Stimulated activated CD4-positive, alpha-beta T cell treated with anti-CD3 and anti-CD28 coated beads, Interleukin-1b, Interleukin-23, amount 100 ng/mL, for 1 hour (primary cell): ENCODE results near the gene ASXL2.
A peak's percentile ranks its signal among the peaks of the same experiment; 100 is the strongest.
"Not testable (repeated sequence)": the region's sequence is repeated elsewhere in the genome, so short reads cannot be mapped to it uniquely, and the experiment has no call there.

Source experiments
- DNase-seq, 2 donors: peaks; one replicate each; pipeline ENCODE4 v3.0.0-alpha.2; 2020; ENCODE audit warnings: low read depth in 2 of 2

Gene ASXL2

DNA sequence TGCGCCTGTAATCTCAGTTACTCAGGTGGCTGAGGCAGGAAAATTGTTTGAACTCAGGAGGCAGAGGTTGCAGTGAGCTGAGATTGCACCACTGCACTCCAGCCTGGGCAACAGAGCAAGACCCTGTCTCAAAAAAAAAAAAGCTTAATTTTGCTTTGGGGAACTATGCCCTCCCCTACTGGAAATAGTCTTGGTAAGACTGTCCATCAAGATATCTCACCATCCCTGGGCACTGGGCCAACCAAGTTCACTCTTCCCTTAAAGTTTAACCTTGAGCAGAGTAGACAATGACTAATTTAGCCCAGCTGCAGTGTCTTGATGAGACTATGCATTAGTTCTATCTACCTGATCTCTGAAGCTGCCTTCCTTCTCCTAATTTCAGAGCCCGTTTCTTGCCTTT, 44.7 kb downstream of the ASXL2 start:
- no peak for DNase-seq

DNA sequence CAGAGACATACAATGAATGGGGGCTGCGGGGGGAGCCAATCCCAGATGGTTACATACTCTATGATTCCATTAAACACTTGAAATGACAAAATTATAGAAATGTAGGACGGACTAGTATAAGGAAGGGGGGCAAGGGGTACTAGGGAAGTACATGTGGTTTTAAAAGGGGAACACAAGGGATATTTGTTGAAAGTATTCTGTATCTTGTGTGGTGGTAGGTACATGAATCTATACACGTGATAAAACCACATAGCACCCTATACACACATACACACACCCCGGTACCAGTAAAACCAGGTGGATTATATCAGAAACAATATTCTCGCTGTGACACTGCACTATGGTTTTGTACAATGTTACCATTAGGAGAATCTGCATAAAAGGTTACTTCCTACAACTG, 45.4 kb downstream of the ASXL2 start:
- no peak for DNase-seq

DNA sequence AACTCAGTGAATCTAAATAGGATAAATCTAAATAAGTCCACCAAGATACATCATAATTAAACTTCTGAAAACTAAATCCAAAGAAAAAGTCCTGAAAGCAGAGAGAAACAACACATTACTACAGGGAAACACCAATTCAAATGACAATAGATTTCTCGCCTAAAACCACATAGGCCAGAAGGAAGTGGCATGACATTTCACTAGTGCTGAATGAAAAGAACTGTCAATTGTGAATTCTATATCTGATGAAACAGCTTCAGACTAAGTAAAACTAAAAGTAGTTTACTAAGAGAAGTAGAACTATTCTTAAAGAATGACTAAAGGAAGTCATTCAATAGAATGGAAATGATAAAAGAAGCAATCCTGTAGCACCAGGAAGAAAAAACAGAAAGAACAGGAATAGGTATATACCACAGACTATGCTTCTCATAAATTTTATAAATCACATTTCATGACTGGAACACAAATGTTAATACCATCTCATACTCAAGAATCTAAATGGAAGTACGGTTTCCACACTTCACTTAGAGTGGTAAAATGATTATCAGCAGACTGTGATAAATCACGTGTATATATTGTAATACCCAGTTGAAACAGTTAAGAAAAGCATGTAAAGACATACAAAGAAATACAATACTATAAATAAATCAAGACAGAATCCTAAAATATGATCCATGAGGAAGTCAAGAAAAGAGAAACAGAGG, 46.4 kb downstream of the ASXL2 start:
- DNase-seq: no peak

DNA sequence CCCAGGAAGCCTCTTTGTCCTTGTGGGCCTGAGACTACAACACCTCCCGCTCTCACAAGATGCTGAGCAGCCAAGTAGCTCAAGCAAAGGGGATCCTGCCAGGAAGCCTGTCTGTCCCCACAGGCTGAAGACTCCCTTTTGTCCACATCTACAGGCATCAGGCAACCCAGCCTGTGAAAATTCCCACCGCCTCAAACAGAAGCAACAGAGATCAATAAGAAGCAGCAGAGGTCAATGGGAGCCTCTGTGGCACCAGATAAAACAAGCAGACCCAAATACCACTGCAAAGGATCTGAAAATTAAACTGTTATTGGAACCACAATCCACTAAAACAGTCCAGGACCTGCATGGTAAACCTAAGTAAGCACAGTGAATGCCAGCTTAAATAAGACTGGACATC, 48.5 kb downstream of the ASXL2 start:
- DNase-seq: no peak

DNA sequence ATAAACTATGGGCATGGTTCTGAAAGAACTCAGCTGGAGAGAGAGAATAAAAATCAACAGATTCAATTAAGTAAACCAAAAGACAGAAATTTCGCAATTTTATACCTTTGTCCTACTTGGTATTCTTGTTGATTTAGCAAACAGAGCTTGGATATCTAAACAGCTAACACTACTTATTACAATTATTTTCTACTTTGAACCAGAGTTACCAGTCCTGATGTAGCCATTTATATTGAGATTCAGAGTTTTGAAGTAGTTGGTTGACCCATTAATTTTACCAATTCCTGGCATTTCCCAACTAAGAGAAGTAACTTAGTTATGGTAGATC, 48.9 kb downstream of the ASXL2 start:
- DNase-seq: no peak

DNA sequence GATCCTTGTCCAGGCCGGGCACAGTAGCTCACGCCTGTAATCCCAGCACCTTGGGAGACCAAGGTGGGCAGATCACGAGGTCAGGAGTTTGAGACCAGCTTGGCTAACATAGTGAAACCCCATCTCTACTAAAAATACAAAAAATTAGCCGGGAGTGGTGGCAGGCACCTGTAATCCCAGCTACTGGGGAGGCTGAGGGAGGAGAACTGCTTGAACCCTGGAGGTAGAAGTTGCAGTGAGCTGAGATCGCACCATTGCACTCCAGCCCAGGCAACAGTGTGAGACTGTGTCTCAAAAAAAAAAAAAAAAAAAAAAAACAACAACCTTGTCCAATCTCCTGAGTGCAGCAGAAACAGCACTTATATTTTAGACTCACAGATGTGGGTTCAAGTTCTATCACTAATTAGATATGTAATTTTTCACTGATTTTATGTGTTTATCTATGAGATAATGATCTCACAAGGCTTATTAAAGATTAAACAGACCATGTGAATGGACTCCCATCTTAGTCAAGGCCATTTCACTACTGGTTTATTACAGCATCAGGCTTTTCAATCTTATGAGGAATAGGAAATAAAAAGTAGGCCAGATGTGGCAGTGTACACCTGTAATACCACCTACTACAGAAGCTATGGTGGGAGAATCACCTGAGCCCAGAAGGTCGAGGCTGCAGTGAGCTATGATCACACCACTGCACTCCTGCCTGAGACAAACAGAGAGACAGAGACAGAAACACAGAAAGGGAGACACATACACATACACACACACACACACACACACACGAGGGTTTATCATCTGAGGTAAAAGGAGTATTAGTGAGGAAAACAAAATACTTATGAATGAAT, 49.5 kb downstream of the ASXL2 start:
- not testable (repeated sequence) for DNase-seq

DNA sequence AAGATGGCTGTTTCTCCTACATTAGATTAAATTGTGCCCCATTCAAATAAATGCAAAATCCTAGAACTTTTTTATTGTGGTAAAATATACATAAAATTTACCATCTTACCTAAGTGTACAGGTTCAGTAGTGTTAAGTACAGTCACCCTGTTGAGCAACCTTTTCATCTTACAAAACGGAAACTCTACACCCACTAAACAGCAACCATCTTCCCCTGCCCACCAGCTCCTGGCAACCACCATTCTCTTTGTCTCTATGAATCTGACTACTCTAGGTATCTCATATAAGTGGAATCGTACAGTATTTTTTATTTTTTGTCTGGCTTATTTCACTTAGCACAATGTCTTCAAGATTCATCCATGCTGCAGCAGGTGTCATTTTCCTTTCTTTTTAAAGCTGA, 53.0 kb downstream of the ASXL2 start:
- DNase-seq: peak in 1 of 2 donors; percentile 21

DNA sequence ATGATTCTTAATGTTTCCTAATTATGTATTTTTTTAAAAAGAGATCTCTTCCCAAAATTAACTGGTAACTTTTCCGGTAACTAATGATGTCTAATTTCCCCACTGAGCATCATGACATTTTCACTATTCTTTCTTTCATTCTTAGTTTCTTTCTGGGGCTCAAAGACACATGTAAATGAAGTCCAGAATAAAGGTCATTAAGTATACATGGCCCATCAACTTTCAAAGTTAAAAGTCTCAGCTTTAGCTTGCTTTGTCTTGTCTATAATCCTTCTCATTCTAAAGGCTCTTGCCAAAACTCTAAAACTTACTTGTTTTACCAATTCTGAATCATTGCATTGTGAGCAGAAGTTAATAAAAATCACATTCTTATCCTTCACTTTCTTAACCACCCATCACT, 53.6 kb downstream of the ASXL2 start:
- DNase-seq: no peak

DNA sequence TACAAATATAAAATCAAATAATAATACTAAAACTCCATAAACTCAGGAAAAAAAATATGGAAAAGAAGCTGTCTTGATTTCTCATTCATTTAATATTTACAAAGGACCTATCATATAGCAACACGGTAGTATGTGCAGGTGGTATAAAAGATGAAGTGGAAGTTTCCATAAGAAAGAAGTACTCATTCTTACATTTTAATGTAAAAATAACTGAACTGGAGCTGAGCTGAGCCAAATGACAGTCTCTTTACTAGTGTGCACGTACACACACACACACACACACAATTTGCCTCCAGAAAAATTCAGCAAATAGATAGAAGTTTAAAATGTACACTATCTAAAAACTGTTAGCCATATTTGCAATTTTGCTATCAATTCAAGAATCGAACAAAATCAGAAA, 54.1 kb downstream of the ASXL2 start:
- DNase-seq: no peak

DNA sequence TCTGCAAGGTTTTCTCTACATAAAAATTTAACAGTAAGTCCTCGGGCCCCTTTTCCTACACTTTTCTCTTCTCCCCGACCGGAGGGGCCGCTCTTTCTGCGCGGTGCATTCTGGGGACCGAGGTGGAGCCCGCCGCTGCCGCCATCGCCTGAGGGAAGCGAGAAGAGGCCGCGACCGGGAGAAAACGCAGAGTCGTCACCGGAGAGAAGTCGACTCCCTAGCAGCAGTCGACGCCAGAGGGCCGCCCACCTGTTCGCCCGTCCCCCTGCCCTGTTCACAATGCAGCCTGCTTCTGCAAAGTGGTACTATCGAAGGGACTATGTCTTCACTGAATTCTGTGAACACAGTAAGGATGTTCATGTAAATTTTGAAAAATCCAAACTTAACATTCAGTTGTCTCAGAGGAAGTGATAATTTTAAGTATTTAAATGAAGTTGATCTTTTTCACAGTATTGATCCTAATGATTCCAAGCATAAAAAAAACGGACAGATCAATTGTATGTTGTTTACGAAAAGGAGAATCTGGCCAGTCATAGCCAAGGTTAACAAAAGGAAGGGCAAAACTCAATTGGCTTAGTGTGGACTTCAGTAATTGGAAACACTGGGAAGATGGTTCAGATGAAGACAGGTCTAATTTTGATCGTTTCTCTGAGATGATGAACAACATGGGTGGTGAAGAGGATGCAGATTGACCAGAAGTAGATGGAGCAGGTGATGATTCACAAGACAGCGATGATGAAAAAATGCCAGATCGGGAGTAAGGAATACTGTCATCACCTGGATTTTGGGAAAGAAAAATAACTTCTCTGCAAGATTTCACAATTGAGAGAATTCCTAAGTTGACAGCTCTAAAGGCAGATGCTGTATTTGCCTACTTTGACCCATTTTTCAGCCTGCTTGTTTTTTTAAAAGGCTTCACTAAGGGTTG, 55.8 kb downstream of the ASXL2 start:
- peak; percentile 15 to 38 for DNase-seq

DNA sequence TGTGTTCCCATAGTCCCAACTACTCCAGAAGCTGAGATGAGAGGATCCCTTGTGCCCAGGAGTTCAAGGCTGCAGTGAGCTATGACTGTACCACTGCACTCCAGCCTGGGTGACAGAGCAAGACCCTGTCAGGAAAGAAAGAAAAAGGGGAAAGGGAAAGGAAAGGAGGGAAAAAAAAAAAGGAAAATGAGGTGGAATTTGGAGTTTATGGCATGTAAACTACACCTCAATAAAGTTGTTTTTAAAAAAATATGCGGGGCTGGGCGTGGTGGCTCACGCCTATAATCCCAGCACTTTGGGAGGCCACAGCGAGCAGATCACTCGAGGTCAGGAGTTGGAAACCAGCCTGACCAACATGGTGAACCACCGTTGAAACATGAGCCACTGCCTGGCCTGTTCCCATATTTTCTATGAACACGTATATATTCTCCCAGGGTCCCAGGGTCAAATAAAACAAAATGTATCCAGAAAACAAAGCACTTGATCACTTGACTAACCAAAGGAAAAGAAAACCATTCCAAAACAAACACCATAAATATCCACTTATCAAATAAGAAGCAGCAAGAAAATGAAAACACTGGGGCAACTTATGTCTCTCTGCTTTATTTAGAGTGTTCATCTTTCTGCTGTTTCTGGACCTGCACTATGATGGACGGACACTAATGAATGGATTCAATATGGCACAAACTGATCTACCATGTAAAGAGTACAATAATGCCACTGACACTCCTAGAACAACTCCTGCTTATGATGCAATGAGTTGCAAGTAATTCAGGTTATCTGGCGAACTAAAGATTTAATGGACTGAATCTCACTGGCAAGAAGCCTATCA, 56.8 kb downstream of the ASXL2 start:
- no peak for DNase-seq

DNA sequence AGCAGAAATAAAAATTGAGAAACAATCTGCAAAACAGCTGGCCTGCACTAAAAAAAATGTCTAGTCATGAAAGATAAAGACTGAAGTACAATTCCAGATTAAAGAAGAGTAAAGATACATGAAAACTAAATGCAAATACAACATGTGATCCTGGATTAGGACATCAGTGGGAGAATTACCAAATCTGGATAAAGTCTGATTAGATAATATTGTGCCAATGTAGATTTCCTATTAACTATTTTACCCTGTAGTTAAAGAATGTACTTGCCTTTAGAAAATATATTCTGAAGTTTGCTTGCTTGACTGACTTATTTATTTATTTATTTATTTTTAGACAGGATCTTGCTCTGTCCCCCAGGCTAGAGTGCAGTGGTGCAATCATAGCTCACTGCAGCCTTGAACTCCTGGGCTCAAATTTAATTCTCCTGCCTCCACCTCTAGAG, 58.7 kb downstream of the ASXL2 start:
- DNase-seq: no peak

DNA sequence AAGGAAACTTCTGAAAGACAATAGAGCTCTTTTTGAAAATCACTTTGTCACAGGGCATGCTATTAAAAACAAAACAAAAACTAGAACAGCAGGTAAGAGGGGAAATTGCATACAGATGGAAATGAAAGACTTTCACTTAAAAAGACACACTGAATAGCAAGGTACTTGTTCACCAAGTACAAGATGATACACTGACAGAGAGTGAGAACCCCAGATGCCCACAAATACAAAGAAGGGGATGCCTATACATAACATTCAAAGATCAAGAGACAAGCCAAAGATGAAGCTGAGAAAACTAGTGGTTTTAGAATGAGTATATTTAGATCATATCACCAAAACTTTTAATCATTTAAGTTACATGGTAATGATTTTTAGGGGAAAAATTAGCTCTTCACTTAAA, 60.7 kb downstream of the ASXL2 start:
- no peak for DNase-seq

DNA sequence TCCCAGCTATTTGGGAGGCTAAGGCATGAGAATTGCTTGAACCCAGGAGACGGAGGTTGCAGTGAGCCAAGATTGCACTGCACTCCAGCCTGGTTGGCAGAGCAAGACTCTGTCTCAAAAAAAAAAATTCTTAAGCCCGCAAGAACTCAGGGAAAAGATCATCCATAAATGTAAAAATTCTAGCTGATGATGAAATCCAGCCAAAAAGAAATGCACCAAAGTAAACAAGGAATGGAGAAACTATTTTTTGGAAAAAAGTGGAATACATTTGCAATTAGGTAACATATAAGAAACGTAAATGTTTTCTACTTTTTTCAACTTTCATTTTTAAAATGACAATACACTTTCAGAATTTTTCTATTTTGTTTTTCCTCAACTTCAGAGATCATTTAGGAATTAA, 61.3 kb downstream of the ASXL2 start:
- DNase-seq: no peak

DNA sequence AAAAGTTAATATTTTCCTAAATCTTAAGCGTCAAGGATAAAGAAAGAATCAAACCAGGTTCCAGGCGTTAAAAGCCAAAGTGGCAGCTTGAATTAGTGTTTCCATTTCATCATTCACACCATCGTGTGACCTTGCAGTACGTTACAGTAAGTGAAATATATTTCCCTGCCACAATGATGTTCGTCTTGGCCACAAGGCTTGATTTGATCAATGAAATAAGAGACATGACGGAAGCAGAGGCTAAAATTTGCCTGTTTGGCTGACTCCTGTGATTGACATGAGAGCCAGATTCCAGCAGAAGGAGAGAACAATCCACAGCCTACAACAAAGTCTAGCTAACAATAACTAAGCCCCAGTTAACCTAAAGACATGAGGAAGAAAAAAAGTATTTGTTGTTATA, 62.0 kb downstream of the ASXL2 start:
- no peak for DNase-seq

DNA sequence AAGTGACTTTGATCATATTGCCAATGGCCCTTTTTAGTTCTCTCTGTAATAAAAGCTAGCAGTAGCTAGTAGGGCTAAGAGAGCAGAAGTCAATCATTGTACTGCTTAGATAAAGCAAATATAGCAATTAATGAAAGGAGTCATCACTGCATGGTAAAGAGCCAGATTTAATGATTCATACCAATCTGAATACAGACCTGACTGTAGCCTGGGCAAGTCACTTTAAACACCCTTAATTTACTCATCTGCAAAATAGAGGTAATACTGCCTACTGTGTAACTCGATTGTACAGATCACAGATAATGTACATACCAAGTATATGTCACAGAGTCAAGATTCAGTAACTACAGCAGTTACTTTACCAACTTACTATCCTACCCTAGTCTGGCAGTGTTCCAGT, 63.6 kb downstream of the ASXL2 start:
- DNase-seq: no peak

DNA sequence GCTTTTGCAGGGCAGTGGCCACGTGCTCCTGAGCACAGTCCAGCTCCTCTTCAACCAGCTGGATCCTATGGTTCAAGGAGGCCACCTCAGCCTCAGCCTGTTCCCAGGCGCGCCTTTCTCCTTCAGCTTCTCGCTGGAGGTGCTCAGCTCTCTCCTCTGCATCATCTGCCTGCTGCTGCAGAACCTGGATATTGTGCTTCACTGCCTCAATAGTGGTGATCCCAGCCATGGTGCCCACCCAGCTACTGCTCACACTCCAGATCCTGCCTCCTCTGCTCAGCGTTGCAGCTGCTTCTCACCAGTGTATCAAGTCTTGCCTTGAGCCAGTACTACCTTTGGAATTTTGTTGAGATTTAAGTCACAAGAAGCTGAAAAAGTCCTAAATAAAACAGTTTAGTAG, 67.9 kb downstream of the ASXL2 start:
- DNase-seq: no peak

DNA sequence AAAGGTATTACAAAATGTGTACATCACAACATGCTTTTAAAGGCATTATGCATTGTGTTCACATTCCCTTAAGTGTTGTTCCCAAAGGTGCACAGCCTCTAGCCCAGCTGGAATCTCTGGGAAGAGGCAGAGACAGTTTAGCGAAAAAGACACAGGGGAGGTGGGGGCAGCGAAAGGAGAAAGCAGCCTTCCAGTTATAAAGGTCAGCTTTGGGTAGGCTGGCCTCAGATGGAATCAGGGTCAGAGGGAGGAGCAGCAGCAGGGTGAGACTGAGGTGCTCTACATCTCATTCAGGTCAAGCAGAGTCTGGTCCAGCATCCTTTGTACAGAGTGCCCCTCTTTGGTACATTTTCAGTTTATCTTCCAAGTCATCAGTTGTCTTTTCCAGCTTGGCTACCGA, 68.6 kb downstream of the ASXL2 start:
- no peak for DNase-seq

DNA sequence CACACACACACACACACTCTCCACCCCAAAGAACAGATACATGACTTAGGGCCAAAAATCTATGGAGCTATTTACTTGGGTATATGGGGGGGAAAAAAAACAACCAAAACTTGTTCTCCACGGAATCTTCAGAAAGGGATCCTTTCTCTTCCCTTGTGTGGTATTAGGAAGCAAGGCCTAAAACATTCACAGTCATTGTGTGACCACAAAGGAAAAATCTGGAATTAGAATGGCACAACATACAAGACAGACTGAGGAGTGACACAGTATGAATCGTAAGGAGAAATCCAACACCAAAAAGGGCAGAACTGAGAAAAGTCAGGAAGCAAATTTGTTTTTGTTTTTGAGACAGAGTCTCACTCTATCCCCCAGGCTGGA, 70.3 kb downstream of the ASXL2 start:
- DNase-seq: no peak

DNA sequence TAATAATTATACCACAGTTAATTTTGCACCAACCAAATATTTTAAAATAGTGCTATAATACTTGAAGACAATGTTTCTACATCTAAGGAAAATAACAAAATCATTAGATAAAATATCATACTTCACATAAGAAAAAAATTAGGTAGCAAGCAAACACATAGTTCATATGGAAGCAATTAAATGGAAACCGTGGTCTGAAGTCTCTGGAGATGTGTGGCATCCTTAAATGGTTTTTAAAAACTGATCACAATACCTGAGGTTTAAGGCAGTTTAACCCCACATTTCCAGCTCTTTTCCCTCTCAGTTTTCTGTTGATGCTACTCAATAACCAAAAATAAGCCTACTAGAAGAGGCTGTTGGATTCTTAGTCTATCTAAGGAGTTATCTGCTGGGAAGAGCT, 71.3 kb downstream of the ASXL2 start:
- no peak for DNase-seq

DNA sequence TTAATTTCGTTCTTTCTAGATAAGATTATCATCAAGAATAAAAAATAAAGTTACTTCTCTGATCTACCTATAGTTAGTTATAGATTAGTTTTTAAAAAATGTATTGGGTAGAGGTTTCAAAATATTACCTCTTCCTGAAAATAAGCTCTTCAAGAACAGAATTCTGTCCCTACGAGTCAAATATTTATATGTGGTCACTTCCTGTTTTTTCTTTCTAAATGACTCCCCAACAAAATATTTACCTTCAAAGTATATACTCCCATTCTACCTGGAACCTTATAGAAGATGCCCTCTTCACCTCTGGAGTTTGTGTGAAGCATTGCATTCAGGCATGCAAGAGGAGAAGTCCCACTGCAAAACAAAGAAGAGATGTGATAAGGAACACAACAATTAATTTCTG, 72.3 kb downstream of the ASXL2 start:
- DNase-seq: no peak

DNA sequence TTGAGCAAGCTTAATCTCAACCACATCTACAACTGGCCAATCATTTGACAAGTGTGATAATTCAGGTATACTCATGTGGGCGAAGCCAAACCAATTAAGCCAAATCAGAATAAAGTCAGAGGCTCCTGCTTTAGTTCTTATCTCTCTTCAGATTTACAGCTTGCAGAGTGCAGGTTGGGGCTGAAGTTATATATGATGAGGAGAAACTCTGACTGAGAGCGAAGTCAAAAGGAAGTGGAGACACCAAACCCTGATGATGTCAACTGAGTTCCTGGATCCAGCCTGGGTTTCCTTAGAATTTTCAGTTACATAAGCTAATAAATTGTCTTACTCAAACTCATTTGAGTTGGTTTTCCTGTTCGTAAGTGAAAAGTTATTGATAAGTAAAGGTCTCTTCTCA, 73.9 kb downstream of the ASXL2 start:
- DNase-seq: no peak
